CD8-positive, alpha-beta memory T cell (primary cell): ENCODE results near the gene HSD17B8. TPM values are rescaled to one million over a fixed set of nuclear protein-coding genes. Genes with fewer than 3 reads are reported as not detected.
A peak's percentile ranks its signal among the peaks of the same experiment; 100 is the strongest.

Experiments
- CTCF ChIA-PET: fragments of 350-600 bp; sonication (Branson Sonifier 250); formaldehyde crosslinking; loops from one replicate; lab custom pipeline; 2021; ENCODE audit warnings: antibody characterized with exemption; lab: Charles Lee
- POLR2A ChIA-PET: fragments of 350-600 bp; sonication (Branson Sonifier 250); formaldehyde crosslinking; loops from one replicate; lab custom pipeline; 2021; ENCODE audit warnings: antibody characterized with exemption; lab: Charles Lee
- DNase-seq, 5 donors: peaks; one replicate each; pipeline versions ENCODE4 v3.0.0 to v3.0.0-alpha.2; 2020 to 2022; ENCODE audit warnings: mixed read lengths in 1 of 5
- H3K27ac ChIP-seq: one replicate; pipeline ENCODE4 v1.7.0; 2013; ENCODE audit warnings: low read depth, mild to moderate bottlenecking, low read length, moderate library complexity
- H3K27me3 ChIP-seq: 2 replicates; pipeline ENCODE4 v1.7.0; 2013; ENCODE audit warnings: low read length, mild to moderate bottlenecking; ENCODE audit not compliant: insufficient read depth, poor library complexity, severe bottlenecking
- H3K36me3 ChIP-seq: 2 replicates; pipeline ENCODE4 v1.7.0; 2013; ENCODE audit warnings: mild to moderate bottlenecking, low read length, moderate library complexity; ENCODE audit not compliant: insufficient read depth
- H3K4me1 ChIP-seq: 2 replicates; pipeline ENCODE4 v1.7.0; 2013; ENCODE audit warnings: mild to moderate bottlenecking, low read length, moderate library complexity; ENCODE audit not compliant: insufficient read depth
- H3K4me3 ChIP-seq: 2 replicates; pipeline ENCODE4 v1.7.0; 2013; ENCODE audit warnings: mild to moderate bottlenecking, low read length
- H3K9me3 ChIP-seq: 2 replicates; pipeline ENCODE4 v1.7.0; 2013; ENCODE audit warnings: mild to moderate bottlenecking, low read length
- H3K27ac Mint-ChIP-seq, 8 donors: one replicate each; pipeline ENCODE4 v1.8.0; 2020 to 2021; ENCODE audit warnings: mixed read lengths in 8 of 8, mild to moderate bottlenecking in 6 of 8, inconsistent platforms in 3 of 8, moderate library complexity in 3 of 8
- H3K27me3 Mint-ChIP-seq, 2 donors: one replicate each; pipeline ENCODE4 v1.8.0; 2020 to 2021; ENCODE audit warnings: mixed read lengths in 2 of 2, mild to moderate bottlenecking in 1 of 2, moderate library complexity in 1 of 2
- H3K36me3 Mint-ChIP-seq, 3 donors: one replicate each; pipeline ENCODE4 v1.8.0; 2020 to 2021; ENCODE audit warnings: mixed read lengths in 3 of 3, inconsistent platforms in 1 of 3, mild to moderate bottlenecking in 1 of 3
- H3K4me1 Mint-ChIP-seq, 3 donors: one replicate each; pipeline ENCODE4 v1.8.0; 2020 to 2021; ENCODE audit warnings: mixed read lengths in 3 of 3, inconsistent platforms in 1 of 3, mild to moderate bottlenecking in 1 of 3
- H3K4me3 Mint-ChIP-seq, 7 donors: one replicate each; pipeline ENCODE4 v1.8.0; 2020 to 2021; ENCODE audit warnings: mixed read lengths in 7 of 7, mild to moderate bottlenecking in 6 of 7, moderate library complexity in 4 of 7, inconsistent platforms in 2 of 7
- H3K9me3 Mint-ChIP-seq, 5 donors: one replicate each; pipeline ENCODE4 v1.8.0; 2020 to 2022; ENCODE audit warnings: mixed read lengths in 5 of 5, mild to moderate bottlenecking in 3 of 5, moderate library complexity in 2 of 5, inconsistent platforms in 1 of 5
- polyA plus RNA-seq: library from polyadenylated mRNA; unstranded; fragments of 300-500 nt; fragmentation: Illumina TruSeq; gene quantifications from one replicate; pipeline ENCODE4 v1.2.3, GENCODE V29; 2021
- total RNA-seq, 2 experiments: library from RNA; stranded (reverse); gene quantifications; one replicate each; pipeline ENCODE4 v1.2.3, GENCODE V29; 2021

Gene HSD17B8
- total and polyA plus RNA-seq, 3 experiments from 2014 or later, result 21.3 to 50.7 (median 23.5) TPM

GRCh38 chr6:33172688-33173534, 31.5 kb upstream of the HSD17B8 start:
- H3K4me3 ChIP-seq, result no peak overlapping the region
- ChIA-PET CTCF (interaction anchor here (1.2 to 2.0 kb wide), 2 partner anchors 24 to 75 kb away, joined by 4 to 5 read pairs; no protein-coding TSS in a partner anchor), POLR2A (no interaction called here)
- Mint-ChIP-seq H3K9me3 (no peaks in the 10 kb centered on the region), H3K4me1 (no peaks in the 10 kb centered on the region), H3K4me3 (no peak overlapping the region), H3K36me3 (no peaks in the 10 kb centered on the region), H3K27me3 (peaks cover 8 to 38% of the 10 kb centered on the region in 2 donors), H3K27ac (peak overlapping the region in 2 of 8 donors; percentile 38 to 91)
- DNase-seq, result peak in 1 of 5 donors; percentile 44
- no peak overlapping the region for H3K27ac ChIP-seq
- H3K27me3 ChIP-seq, result no peaks in the 10 kb centered on the region
- H3K9me3 ChIP-seq, result no peaks in the 10 kb centered on the region
- no peaks in the 10 kb centered on the region for H3K4me1 ChIP-seq
- no peaks in the 10 kb centered on the region for H3K36me3 ChIP-seq

GRCh38 chr6:33173535-33174180, 30.8 kb upstream of the HSD17B8 start:
- Mint-ChIP-seq H3K9me3 (no peaks in the 10 kb centered on the region), H3K27me3 (peaks cover 8 to 40% of the 10 kb centered on the region in 2 donors), H3K27ac (no peak overlapping the region), H3K36me3 (no peaks in the 10 kb centered on the region), H3K4me1 (no peaks in the 10 kb centered on the region), H3K4me3 (no peak overlapping the region)
- no peaks in the 10 kb centered on the region for H3K4me1 ChIP-seq
- CTCF ChIA-PET, result interaction anchor here (2.0 kb wide), 1 partner anchor 24 kb away, joined by 5 read pairs; no protein-coding TSS in a partner anchor
- H3K9me3 ChIP-seq, result no peaks in the 10 kb centered on the region
- H3K27ac ChIP-seq, result no peak overlapping the region
- no peak overlapping the region for H3K4me3 ChIP-seq
- DNase-seq, result peak in 1 of 5 donors; percentile 30
- POLR2A ChIA-PET, result no interaction called here
- H3K27me3 ChIP-seq, result no peaks in the 10 kb centered on the region
- H3K36me3 ChIP-seq, result no peaks in the 10 kb centered on the region

DNA sequence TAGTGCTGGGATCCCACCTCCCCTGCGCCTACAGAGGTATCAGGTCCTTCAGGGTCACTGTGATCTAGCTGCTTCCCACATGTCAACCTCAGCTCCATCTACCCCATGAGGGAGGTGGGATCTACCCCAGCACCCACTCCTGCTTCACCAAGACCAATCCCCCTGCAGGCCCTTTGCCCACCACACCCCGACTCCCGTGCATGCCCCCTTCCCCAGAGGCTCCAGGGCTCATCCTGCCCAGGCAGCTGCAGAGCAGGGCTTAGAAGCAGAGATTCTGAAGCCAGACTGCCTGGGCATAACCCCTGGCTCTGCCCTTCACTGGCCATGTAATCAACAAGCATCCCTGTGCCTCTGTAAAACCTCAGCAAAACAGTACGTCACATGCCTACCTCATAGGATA, 29.7 kb upstream of the HSD17B8 start:
- peaks cover 5 to 40% of the 10 kb centered on the region in 2 donors for H3K27me3 Mint-ChIP-seq

DNA sequence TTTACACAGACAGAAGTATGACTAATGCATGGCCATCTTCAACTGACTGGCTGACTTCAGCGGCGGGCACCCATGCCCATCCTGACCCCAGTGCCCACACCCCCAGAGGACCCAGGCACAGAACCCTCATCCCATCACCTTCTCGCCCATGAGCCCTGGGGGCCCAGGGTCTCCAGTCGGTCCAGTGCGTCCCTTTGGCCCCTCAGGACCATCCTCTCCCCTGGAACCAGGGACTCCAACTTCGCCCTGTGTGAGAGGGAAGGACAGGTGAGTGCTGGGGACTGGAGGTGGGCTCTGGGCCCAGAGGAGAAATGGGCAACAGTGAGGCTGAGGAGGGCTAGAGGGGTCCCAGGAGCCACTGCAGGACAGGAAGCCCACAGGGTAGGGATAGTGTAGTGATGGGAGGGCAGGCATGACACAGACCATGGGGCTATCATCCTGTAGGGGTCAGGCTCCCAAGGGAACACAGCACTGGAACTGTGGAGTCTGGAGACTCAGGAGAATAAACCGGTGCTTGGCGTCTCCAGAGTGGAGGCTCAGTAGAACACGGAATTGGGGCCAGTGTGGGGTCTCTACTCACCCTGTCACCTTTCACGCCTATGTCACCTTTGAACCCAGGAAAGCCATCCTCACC, 28.9 kb upstream of the HSD17B8 start:
- no peaks in the 10 kb centered on the region for H3K27me3 ChIP-seq
- Mint-ChIP-seq H3K9me3 (no peaks in the 10 kb centered on the region), H3K36me3 (peaks cover 0 to 5% (median 0%) of the 10 kb centered on the region in 3 donors), H3K27ac (no peak overlapping the region), H3K27me3 (peaks cover 5 to 40% of the 10 kb centered on the region in 2 donors), H3K4me1 (no peaks in the 10 kb centered on the region), H3K4me3 (no peak overlapping the region)
- CTCF ChIA-PET, result no interaction called here
- no peak overlapping the region for H3K4me3 ChIP-seq
- no peak for DNase-seq
- no peaks in the 10 kb centered on the region for H3K4me1 ChIP-seq
- H3K9me3 ChIP-seq, result no peaks in the 10 kb centered on the region
- H3K27ac ChIP-seq, result no peak overlapping the region
- POLR2A ChIA-PET, result no interaction called here
- H3K36me3 ChIP-seq, result no peaks in the 10 kb centered on the region

More for the DNA sequence above, 29.7 kb upstream of the HSD17B8 start:
- Histone ChIP-seq H3K27me3 (no peaks in the 10 kb centered on the region), H3K36me3 (no peaks in the 10 kb centered on the region), H3K27ac (no peak overlapping the region), H3K4me3 (no peak overlapping the region), H3K9me3 (no peaks in the 10 kb centered on the region), H3K4me1 (no peaks in the 10 kb centered on the region)
- no peak overlapping the region for H3K4me3 Mint-ChIP-seq
- peaks cover 0 to under 1% (median 0%) of the 10 kb centered on the region in 3 donors for H3K36me3 Mint-ChIP-seq
- no peak for DNase-seq
- CTCF ChIA-PET, result interaction anchor here (2.0 kb wide), 1 partner anchor 23 kb away, joined by 5 read pairs; no protein-coding TSS in a partner anchor
- H3K27ac Mint-ChIP-seq, result peak overlapping the region in 1 of 8 donors; percentile 34
- H3K9me3 Mint-ChIP-seq, result no peaks in the 10 kb centered on the region
- POLR2A ChIA-PET, result no interaction called here
- H3K4me1 Mint-ChIP-seq, result no peaks in the 10 kb centered on the region

GRCh38 chr6:33176906-33177305, 27.5 kb upstream of the HSD17B8 start:
- H3K27me3 ChIP-seq, result no peaks in the 10 kb centered on the region
- Mint-ChIP-seq H3K4me1 (no peaks in the 10 kb centered on the region), H3K27me3 (peaks cover 5 to 40% of the 10 kb centered on the region in 2 donors), H3K27ac (no peak overlapping the region), H3K4me3 (no peak overlapping the region), H3K36me3 (peaks cover 0 to 5% (median 0%) of the 10 kb centered on the region in 3 donors), H3K9me3 (peaks cover 0 to 2% (median 0%) of the 10 kb centered on the region in 5 donors)
- H3K4me1 ChIP-seq, result no peaks in the 10 kb centered on the region
- ChIA-PET CTCF (interaction anchor here (1.4 kb wide), 1 partner anchor 72 kb away, joined by 3 read pairs; no protein-coding TSS in a partner anchor), POLR2A (no interaction called here)
- no peak overlapping the region for H3K4me3 ChIP-seq
- no peaks in the 10 kb centered on the region for H3K9me3 ChIP-seq
- DNase-seq, result no peak
- no peaks in the 10 kb centered on the region for H3K36me3 ChIP-seq
- H3K27ac ChIP-seq, result no peak overlapping the region

GRCh38 chr6:33177552-33178446, 26.7 kb upstream of the HSD17B8 start:
- ChIA-PET POLR2A (no interaction called here), CTCF (interaction anchor here (1.4 kb wide), 1 partner anchor 71 kb away, joined by 3 read pairs; no protein-coding TSS in a partner anchor)
- no peak overlapping the region for H3K4me3 ChIP-seq
- H3K4me3 Mint-ChIP-seq, result no peak overlapping the region
- no peaks in the 10 kb centered on the region for H3K36me3 ChIP-seq
- H3K4me1 ChIP-seq, result peaks cover 2% of the 10 kb centered on the region
- peaks cover 2 to 4% (median 3%) of the 10 kb centered on the region in 3 donors for H3K4me1 Mint-ChIP-seq
- no peaks in the 10 kb centered on the region for H3K27me3 ChIP-seq
- peaks cover 0 to 7% (median 2%) of the 10 kb centered on the region in 5 donors for H3K9me3 Mint-ChIP-seq
- no peaks in the 10 kb centered on the region for H3K9me3 ChIP-seq
- H3K36me3 Mint-ChIP-seq, result peaks cover 0 to 8% (median 2%) of the 10 kb centered on the region in 3 donors
- peaks cover 5 to 36% of the 10 kb centered on the region in 2 donors for H3K27me3 Mint-ChIP-seq
- H3K27ac Mint-ChIP-seq, result no peak overlapping the region
- DNase-seq, result no peak
- H3K27ac ChIP-seq, result no peak overlapping the region

GRCh38 chr6:33178755-33179475, 25.5 kb upstream of the HSD17B8 start:
- ChIA-PET POLR2A (no interaction called here), CTCF (no interaction called here)

More at GRCh38 chr6:33178755-33179475, 25.5 kb upstream of the HSD17B8 start:
- H3K4me3 Mint-ChIP-seq, result no peak overlapping the region
- no peaks in the 10 kb centered on the region for H3K9me3 ChIP-seq
- H3K27me3 Mint-ChIP-seq, result peaks cover 5 to 29% of the 10 kb centered on the region in 2 donors
- no peak overlapping the region for H3K4me3 ChIP-seq
- no peak overlapping the region for H3K27ac ChIP-seq
- peaks cover 13% of the 10 kb centered on the region for H3K4me1 ChIP-seq
- H3K36me3 ChIP-seq, result no peaks in the 10 kb centered on the region
- no peaks in the 10 kb centered on the region for H3K27me3 ChIP-seq
- H3K27ac Mint-ChIP-seq, result peak overlapping the region in 1 of 8 donors; percentile 48
- DNase-seq, result no peak
- H3K9me3 Mint-ChIP-seq, result peaks cover 8 to 17% (median 9%) of the 10 kb centered on the region in 5 donors
- peaks cover 0 to 19% (median 7%) of the 10 kb centered on the region in 3 donors for H3K36me3 Mint-ChIP-seq
- H3K4me1 Mint-ChIP-seq, result peaks cover 14 to 15% (median 14%) of the 10 kb centered on the region in 3 donors
